OCI-LY3 (cell line): ENCODE measurements around the gene EFCAB11.

Experiments used
- H2AFZ ChIP-seq: fragments of 200-600, 300-600 bp; shearing (Covaris generic); 2 replicates; pipeline ENCODE4 v1.6.0; 2014; ENCODE audit warnings: antibody characterized with exemption, low read depth, low read length
- H3K27ac ChIP-seq: fragments of 200-600, 300-600 bp; sonication (generic); 2 replicates; pipeline ENCODE4 v1.5.1; 2014; ENCODE audit warnings: mild to moderate bottlenecking, low read length, moderate library complexity, mixed read lengths
- H3K27me3 ChIP-seq: fragments of 200-600, 300-600 bp; sonication (generic); 2 replicates; pipeline ENCODE4 v1.6.1; 2014; ENCODE audit warnings: low read depth, low read length, mixed read lengths
- H3K36me3 ChIP-seq: fragments of 200-600, 300-600 bp; sonication (generic); replicated peaks from 2 replicates; pipeline ENCODE3; 2014; ENCODE audit warnings: low read depth, low read length, mixed read lengths
- H3K4me1 ChIP-seq: fragments of 300-600, 200-600 bp; sonication (generic); 2 replicates; pipeline ENCODE4 v1.6.1; 2014; ENCODE audit warnings: low read length, mixed read lengths
- H3K4me2 ChIP-seq: fragments of 200-600, 300-600 bp; sonication (generic); 2 replicates; pipeline ENCODE4 v1.6.1; 2014; ENCODE audit warnings: low read length, mixed read lengths
- H3K4me3 ChIP-seq: fragments of 300-600, 200-600 bp; sonication (generic); 2 replicates; pipeline ENCODE4 v1.5.1; 2014; ENCODE audit warnings: antibody characterized with exemption, mild to moderate bottlenecking, low read length, moderate library complexity
- H3K79me2 ChIP-seq: fragments of 300-600, 200-600 bp; shearing (Covaris generic); 2 replicates; pipeline ENCODE4 v1.6.1; 2014; ENCODE audit warnings: mild to moderate bottlenecking, low read length, mixed read lengths
- H3K9ac ChIP-seq: fragments of 300-600, 200-600 bp; shearing (Covaris generic); 2 replicates; pipeline ENCODE4 v1.6.0; 2014; ENCODE audit warnings: mild to moderate bottlenecking, low read length, moderate library complexity
- H3K9me3 ChIP-seq: fragments of 200-600, 300-600 bp; shearing (Covaris generic); 2 replicates; pipeline ENCODE4 v1.6.1; 2014; ENCODE audit warnings: low read length, mixed read lengths; ENCODE audit not compliant: insufficient read depth
- H4K20me1 ChIP-seq: fragments of 200-600, 300-600 bp; sonication (generic); 2 replicates; pipeline ENCODE4 v1.6.1; 2016; ENCODE audit warnings: low read length, mixed read lengths; ENCODE audit not compliant: insufficient read depth
- CTCF ChIP-seq: fragments of 200-600, 300-600 bp; sonication (generic); IDR thresholded peaks from 2 replicates; pipeline ENCODE4 v1.5.1; 2014; ENCODE audit warnings: antibody characterized with exemption, low read length, low read depth
- EZH2phosphoT487 ChIP-seq: fragments of 200-600 bp; shearing (Covaris generic); IDR thresholded peaks from 2 replicates; pipeline ENCODE4 v1.6.1; 2018; ENCODE audit warnings: antibody characterized with exemption, mixed run types, low read depth

EFCAB11 gene

GRCh38 chr14:89924268-89924667 is 30.3 kb downstream of the EFCAB11 start:
- H4K20me1 ChIP-seq: no peaks in the 10 kb centered on the region
- no peaks in the 10 kb centered on the region for H3K27me3 ChIP-seq
- peaks cover 5% of the 10 kb centered on the region for H3K36me3 ChIP-seq
- H3K4me2 ChIP-seq: no peak overlapping the region
- H2AFZ ChIP-seq: no peak overlapping the region
- H3K79me2 ChIP-seq: no peaks in the 10 kb centered on the region
- TF ChIP-seq EZH2phosphoT487 (no peak), CTCF (no peak)
- no peak overlapping the region for H3K4me3 ChIP-seq
- no peaks in the 10 kb centered on the region for H3K4me1 ChIP-seq
- no peak overlapping the region for H3K27ac ChIP-seq
- H3K9me3 ChIP-seq: no peaks in the 10 kb centered on the region
- no peak overlapping the region for H3K9ac ChIP-seq

- TF ChIP-seq CTCF: no peak
- no peak for TF ChIP-seq EZH2phosphoT487
- Histone ChIP-seq H3K27ac (no peak overlapping the region), H4K20me1 (no peaks in the 10 kb centered on the region), H3K36me3 (peaks cover 5% of the 10 kb centered on the region), H3K4me3 (no peak overlapping the region), H3K9me3 (no peaks in the 10 kb centered on the region), H3K9ac (no peak overlapping the region), H3K4me2 (no peak overlapping the region), H3K79me2 (no peaks in the 10 kb centered on the region), H3K4me1 (no peaks in the 10 kb centered on the region), H2AFZ (no peak overlapping the region), H3K27me3 (no peaks in the 10 kb centered on the region)
These were observed 32.3 kb downstream of the EFCAB11 start for GRCh38 chr14:89922031-89922907.

GRCh38 chr14:89921346-89921745 is 33.2 kb downstream of the EFCAB11 start:
- Histone ChIP-seq H3K9ac (no peak overlapping the region), H3K36me3 (peaks cover 5% of the 10 kb centered on the region)

More at GRCh38 chr14:89921346-89921745, 33.2 kb downstream of the EFCAB11 start:
- no peaks in the 10 kb centered on the region for H3K27me3 ChIP-seq
- no peaks in the 10 kb centered on the region for H3K79me2 ChIP-seq
- no peaks in the 10 kb centered on the region for H3K4me1 ChIP-seq
- H3K9me3 ChIP-seq: no peaks in the 10 kb centered on the region
- H2AFZ ChIP-seq: no peak overlapping the region
- no peak overlapping the region for H3K4me2 ChIP-seq
- no peaks in the 10 kb centered on the region for H4K20me1 ChIP-seq
- no peak for TF ChIP-seq EZH2phosphoT487
- TF ChIP-seq CTCF: no peak
- H3K27ac ChIP-seq: no peak overlapping the region
- no peak overlapping the region for H3K4me3 ChIP-seq
